GM23248 (cell line): ENCODE data around the gene PGRMC1. TPM values are rescaled to one million over a fixed set of nuclear protein-coding genes. Genes with fewer than 3 reads are reported as not detected.

Experiments used
- DNase-seq: peaks from one replicate; pipeline ENCODE4 v3.0.0-alpha.2; 2015
- H2AFZ ChIP-seq: fragments of 200-600 bp; sonication (generic); 2 replicates; pipeline ENCODE4 v1.6.1; 2016; ENCODE audit warnings: antibody characterized with exemption
- H3F3A ChIP-seq: fragments of 200-600 bp; sonication (generic); 2 replicates; pipeline ENCODE4 v1.6.1; 2016; ENCODE audit warnings: mild to moderate bottlenecking, antibody characterized with exemption, mixed run types; ENCODE audit not compliant: insufficient read depth
- H3K27ac ChIP-seq: fragments of 200-600 bp; sonication (generic); 2 replicates; pipeline ENCODE4 v1.5.1; 2016; ENCODE audit warnings: mild to moderate bottlenecking
- H3K27me3 ChIP-seq: fragments of 200-600 bp; sonication (generic); replicated peaks from 2 replicates; pipeline ENCODE4 v1.6.1; 2016; ENCODE audit warnings: mild to moderate bottlenecking; ENCODE audit not compliant: insufficient read depth
- H3K36me3 ChIP-seq: fragments of 200-600 bp; sonication (generic); 2 replicates; pipeline ENCODE4 v1.6.1; 2016; ENCODE audit warnings: low read depth, mild to moderate bottlenecking
- H3K4me1 ChIP-seq: fragments of 200-600 bp; sonication (generic); 2 replicates; pipeline ENCODE4 v1.6.1; 2016; ENCODE audit warnings: mild to moderate bottlenecking; ENCODE audit not compliant: insufficient read depth
- H3K4me2 ChIP-seq: fragments of 200-600 bp; sonication (generic); one replicate; pipeline ENCODE4 v1.6.1; 2016; ENCODE audit warnings: mild to moderate bottlenecking; ENCODE audit not compliant: unreplicated experiment
- H3K4me3 ChIP-seq: fragments of 200-600 bp; sonication (generic); 2 replicates; pipeline ENCODE4 v1.5.1; 2016; ENCODE audit warnings: mild to moderate bottlenecking
- H3K79me2 ChIP-seq: fragments of 200-600 bp; sonication (generic); 2 replicates; pipeline ENCODE4 v1.6.1; 2016; ENCODE audit warnings: mild to moderate bottlenecking; ENCODE audit not compliant: insufficient read depth
- H3K9ac ChIP-seq: fragments of 200-600 bp; sonication (generic); 2 replicates; pipeline ENCODE4 v1.6.1; 2016; ENCODE audit warnings: mild to moderate bottlenecking
- H3K9me2 ChIP-seq: fragments of 200-600 bp; sonication (generic); 2 replicates; pipeline ENCODE4 v1.6.1; 2016; ENCODE audit warnings: mixed run types, mild to moderate bottlenecking, moderate library complexity; ENCODE audit not compliant: insufficient read depth
- H3K9me3 ChIP-seq: fragments of 200-600 bp; sonication (generic); one replicate; pipeline ENCODE4 v1.6.1; 2017; ENCODE audit warnings: low read depth
- H4K20me1 ChIP-seq: fragments of 200-600 bp; sonication (generic); 2 replicates; pipeline ENCODE4 v1.6.0; 2016; ENCODE audit not compliant: insufficient read depth
- EZH2 ChIP-seq: fragments of 200-600 bp; sonication (generic); IDR thresholded peaks from 2 replicates; pipeline ENCODE4 v1.6.1; 2018; ENCODE audit warnings: antibody characterized with exemption, mild to moderate bottlenecking; ENCODE audit not compliant: insufficient read depth, poor library complexity, severe bottlenecking
- EZH2phosphoT487 ChIP-seq: fragments of 200-600 bp; sonication (generic); IDR thresholded peaks from 2 replicates; pipeline ENCODE4 v1.6.1; 2018; ENCODE audit warnings: antibody characterized with exemption, moderate library complexity, mild to moderate bottlenecking, low read depth; ENCODE audit not compliant: insufficient read depth
- WGBS, 2 experiments: methylation state at CpG; one replicate each; pipeline ENCODE4 v1.1.6; 2015 to 2017; ENCODE audit warnings: low lambda C conversion rate in 2 of 2, low coverage in 1 of 2; ENCODE audit errors: missing lambda C conversion rate in 2 of 2; 5-methylcytosine and 5-hydroxymethylcytosine counted together
- in situ Hi-C: fragments of 300-500 bp; cut with MboI; formaldehyde crosslinking; loops from 2 replicates; pipeline ENCODE4 v1.15.0; 2020
- polyA plus RNA-seq: library from polyadenylated mRNA; unstranded; fragments of >200 nt; fragmentation: Nextera tagmentation; extraction: Ambion mirVana; gene quantifications from 2 replicates; pipeline ENCODE4 v1.2.1, GENCODE V29; 2016
- total RNA-seq: library from RNA; depleted of rRNA; stranded (reverse); fragments of >200 nt; shearing (Covaris generic); gene quantifications from 2 replicates; pipeline ENCODE4 v1.2.3, GENCODE V29; 2014

The PGRMC1 gene
- total and polyA plus RNA-seq, 2 experiments from 2014 or later, result 176 to 245 TPM

DNA sequence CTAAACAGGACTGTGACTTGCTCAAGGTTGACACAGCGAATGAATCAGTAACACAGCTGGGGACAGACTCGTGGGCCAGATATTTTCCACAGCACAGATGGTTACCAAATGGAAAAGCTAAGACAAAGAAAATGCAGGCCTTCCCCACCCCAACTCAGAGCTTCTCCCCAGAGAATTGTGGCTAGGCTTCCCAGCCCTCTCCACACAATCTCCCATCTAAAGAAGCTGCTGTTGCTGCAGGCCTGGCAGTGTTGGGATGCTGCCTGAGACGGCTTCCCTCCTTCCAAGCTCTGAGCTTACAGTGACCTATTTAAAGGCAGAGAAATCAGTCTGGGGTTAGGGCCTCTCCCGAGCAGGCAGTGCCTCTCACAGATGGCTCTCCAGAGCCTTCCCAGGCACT lies 46.5 kb upstream of the PGRMC1 start:
- Histone ChIP-seq H3F3A (peaks cover 14% of the 10 kb centered on the region; the same call in 1 of the 2 replicates), H3K9ac (no peak overlapping the region), H3K79me2 (no peaks in the 10 kb centered on the region), H3K9me2 (no peaks in the 10 kb centered on the region), H3K36me3 (no peaks in the 10 kb centered on the region), H3K27me3 (no peaks in the 10 kb centered on the region), H2AFZ (no peak overlapping the region), H3K4me3 (no peak overlapping the region), H3K9me3 (no peaks in the 10 kb centered on the region), H3K4me1 (peaks cover 7% of the 10 kb centered on the region), H3K4me2 (no peak overlapping the region), H4K20me1 (no peaks in the 10 kb centered on the region), H3K27ac (peak overlapping the region; percentile 18; the same call in 1 of the 2 replicates)
- in situ Hi-C loops, result no loop called here
- DNase-seq, result peak; percentile 76
- TF ChIP-seq EZH2phosphoT487 (no peak), EZH2 (no peak)
- WGBS, 2 experiments, result 8 to 11% methylated on average over 4 of the region's 4 CpGs

DNA sequence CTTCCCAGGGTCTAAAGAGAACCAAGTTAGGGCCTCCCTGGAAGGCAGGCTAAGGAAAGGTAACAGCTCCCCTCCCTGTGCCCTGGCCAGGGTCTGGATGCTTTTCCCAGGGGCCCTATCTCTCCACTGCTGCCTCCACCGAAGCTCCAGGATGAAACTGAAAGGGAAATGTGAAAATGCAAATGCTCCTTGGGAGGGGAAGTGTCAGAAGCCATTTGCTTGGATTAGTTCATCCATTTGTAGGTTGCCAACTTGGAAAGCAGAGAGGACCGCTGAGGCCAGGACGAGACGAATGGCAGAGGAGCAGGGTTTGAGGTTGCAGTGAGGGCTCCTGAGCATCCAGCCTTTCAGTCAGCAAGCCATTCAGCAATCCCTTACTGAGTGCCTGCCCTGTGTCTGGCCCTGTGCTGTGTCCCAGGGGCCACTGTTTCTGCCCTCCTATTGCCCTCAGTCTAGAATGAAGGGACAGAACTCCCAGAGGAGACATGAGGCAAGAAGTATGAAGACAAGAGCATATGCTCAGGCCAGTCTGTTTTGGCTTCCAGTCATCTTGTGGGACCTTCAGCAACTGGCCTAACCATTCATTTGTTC lies 45.9 kb upstream of the PGRMC1 start:
- H3K79me2 ChIP-seq, result no peaks in the 10 kb centered on the region
- TF ChIP-seq EZH2 (no peak), EZH2phosphoT487 (no peak)
- H3K27me3 ChIP-seq, result no peaks in the 10 kb centered on the region
- H4K20me1 ChIP-seq, result no peaks in the 10 kb centered on the region
- H3K4me3 ChIP-seq, result no peak overlapping the region
- peak overlapping the region; percentile 18; the same call in 1 of the 2 replicates for H3K27ac ChIP-seq
- H2AFZ ChIP-seq, result no peak overlapping the region
- no peaks in the 10 kb centered on the region for H3K9me3 ChIP-seq
- H3F3A ChIP-seq, result peaks cover 14% of the 10 kb centered on the region; the same call in 1 of the 2 replicates
- no peaks in the 10 kb centered on the region for H3K36me3 ChIP-seq
- WGBS, 2 experiments, result 26 to 31% methylated on average over 4 of the region's 4 CpGs
- peaks cover 7% of the 10 kb centered on the region for H3K4me1 ChIP-seq
- no peak overlapping the region for H3K9ac ChIP-seq
- no peak overlapping the region for H3K4me2 ChIP-seq
- H3K9me2 ChIP-seq, result no peaks in the 10 kb centered on the region
- in situ Hi-C loops, result no loop called here
- DNase-seq, result peak; percentile 37

DNA sequence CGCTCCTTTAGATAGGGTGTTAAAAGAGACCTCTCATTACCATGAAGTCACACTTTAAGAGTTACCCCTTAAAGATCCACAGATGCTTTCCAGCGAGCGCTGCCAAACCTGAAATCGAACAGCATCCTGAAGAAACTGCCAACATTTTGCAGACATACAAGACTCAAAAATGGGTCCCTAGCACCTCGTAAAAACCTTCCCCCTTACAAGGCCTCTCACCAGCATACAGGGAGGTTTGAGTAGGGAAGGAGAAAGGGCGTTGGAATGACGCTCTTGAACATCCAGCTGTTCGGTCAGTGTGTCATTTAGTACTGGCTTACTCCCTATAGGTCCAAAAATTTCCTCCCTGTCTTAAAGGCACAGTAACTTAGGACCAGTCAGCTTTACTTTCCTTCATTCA lies 45.3 kb upstream of the PGRMC1 start:
- H3K4me3 ChIP-seq, result no peak overlapping the region

DNA sequence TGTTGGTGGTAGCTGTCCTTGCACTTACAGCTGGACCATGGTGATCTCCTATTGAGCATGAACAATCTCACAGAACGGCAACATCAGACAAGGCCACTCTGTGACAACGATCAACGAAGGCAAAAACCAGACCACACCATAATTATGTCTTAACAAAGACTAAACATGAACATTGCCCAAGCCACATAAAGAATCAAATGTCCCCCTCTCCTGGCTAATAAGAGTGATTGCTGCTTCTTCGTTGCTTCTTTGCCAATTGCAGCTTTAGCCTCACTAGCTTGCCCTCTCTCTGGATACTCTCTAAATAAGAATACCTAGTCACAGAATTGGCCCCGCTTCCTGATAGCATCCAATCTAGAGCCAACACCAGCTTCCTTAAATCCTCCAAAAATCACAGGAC lies 41.5 kb upstream of the PGRMC1 start:
- Histone ChIP-seq H3K4me3 (no peak overlapping the region), H4K20me1 (no peaks in the 10 kb centered on the region), H3K27ac (no peak overlapping the region), H3F3A (peaks cover 6% of the 10 kb centered on the region; the same call in 1 of the 2 replicates), H3K4me1 (peaks cover 7% of the 10 kb centered on the region), H3K9me3 (no peaks in the 10 kb centered on the region), H3K9ac (no peak overlapping the region), H3K4me2 (no peak overlapping the region), H3K36me3 (no peaks in the 10 kb centered on the region), H3K79me2 (no peaks in the 10 kb centered on the region), H3K27me3 (no peaks in the 10 kb centered on the region), H3K9me2 (no peaks in the 10 kb centered on the region), H2AFZ (no peak overlapping the region)
- DNase-seq, result peak; percentile 54
- no peak for TF ChIP-seq EZH2
- TF ChIP-seq EZH2phosphoT487, result no peak
- in situ Hi-C loops, result no loop called here
- WGBS, 2 experiments, result 14 to 19% methylated on average over 2 to 5 of the region's 5 CpGs

More for the DNA sequence above, 45.3 kb upstream of the PGRMC1 start:
- no peaks in the 10 kb centered on the region for H3K9me2 ChIP-seq
- no peaks in the 10 kb centered on the region for H3K36me3 ChIP-seq
- no peaks in the 10 kb centered on the region for H4K20me1 ChIP-seq
- TF ChIP-seq EZH2 (no peak), EZH2phosphoT487 (no peak)
- H3K9ac ChIP-seq, result no peak overlapping the region
- in situ Hi-C loops, result no loop called here
- peaks cover 14% of the 10 kb centered on the region; the same call in 1 of the 2 replicates for H3F3A ChIP-seq
- peaks cover 7% of the 10 kb centered on the region for H3K4me1 ChIP-seq
- no peak overlapping the region for H3K27ac ChIP-seq
- no peaks in the 10 kb centered on the region for H3K27me3 ChIP-seq
- H3K4me2 ChIP-seq, result no peak overlapping the region
- 11 to 12% methylated on average over 8 of the region's 8 CpGs for WGBS, 2 experiments
- no peaks in the 10 kb centered on the region for H3K9me3 ChIP-seq
- H2AFZ ChIP-seq, result no peak overlapping the region
- H3K79me2 ChIP-seq, result no peaks in the 10 kb centered on the region
- peak; percentile 78 for DNase-seq
